Glomerular visceral epithelial cell (primary cell): ENCODE measurements around the gene DSCAM.
"Not testable (repeated sequence)": the region's sequence is repeated elsewhere in the genome, so short reads cannot be mapped to it uniquely, and the experiment has no call there.

Experiments used
- DNase-seq: peaks from one replicate; pipeline ENCODE4 v3.0.0-alpha.2; 2016; ENCODE audit errors: extremely low spot score

Gene DSCAM, protein sequence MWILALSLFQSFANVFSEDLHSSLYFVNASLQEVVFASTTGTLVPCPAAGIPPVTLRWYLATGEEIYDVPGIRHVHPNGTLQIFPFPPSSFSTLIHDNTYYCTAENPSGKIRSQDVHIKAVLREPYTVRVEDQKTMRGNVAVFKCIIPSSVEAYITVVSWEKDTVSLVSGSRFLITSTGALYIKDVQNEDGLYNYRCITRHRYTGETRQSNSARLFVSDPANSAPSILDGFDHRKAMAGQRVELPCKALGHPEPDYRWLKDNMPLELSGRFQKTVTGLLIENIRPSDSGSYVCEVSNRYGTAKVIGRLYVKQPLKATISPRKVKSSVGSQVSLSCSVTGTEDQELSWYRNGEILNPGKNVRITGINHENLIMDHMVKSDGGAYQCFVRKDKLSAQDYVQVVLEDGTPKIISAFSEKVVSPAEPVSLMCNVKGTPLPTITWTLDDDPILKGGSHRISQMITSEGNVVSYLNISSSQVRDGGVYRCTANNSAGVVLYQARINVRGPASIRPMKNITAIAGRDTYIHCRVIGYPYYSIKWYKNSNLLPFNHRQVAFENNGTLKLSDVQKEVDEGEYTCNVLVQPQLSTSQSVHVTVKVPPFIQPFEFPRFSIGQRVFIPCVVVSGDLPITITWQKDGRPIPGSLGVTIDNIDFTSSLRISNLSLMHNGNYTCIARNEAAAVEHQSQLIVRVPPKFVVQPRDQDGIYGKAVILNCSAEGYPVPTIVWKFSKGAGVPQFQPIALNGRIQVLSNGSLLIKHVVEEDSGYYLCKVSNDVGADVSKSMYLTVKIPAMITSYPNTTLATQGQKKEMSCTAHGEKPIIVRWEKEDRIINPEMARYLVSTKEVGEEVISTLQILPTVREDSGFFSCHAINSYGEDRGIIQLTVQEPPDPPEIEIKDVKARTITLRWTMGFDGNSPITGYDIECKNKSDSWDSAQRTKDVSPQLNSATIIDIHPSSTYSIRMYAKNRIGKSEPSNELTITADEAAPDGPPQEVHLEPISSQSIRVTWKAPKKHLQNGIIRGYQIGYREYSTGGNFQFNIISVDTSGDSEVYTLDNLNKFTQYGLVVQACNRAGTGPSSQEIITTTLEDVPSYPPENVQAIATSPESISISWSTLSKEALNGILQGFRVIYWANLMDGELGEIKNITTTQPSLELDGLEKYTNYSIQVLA (N-terminal part only)

DNA sequence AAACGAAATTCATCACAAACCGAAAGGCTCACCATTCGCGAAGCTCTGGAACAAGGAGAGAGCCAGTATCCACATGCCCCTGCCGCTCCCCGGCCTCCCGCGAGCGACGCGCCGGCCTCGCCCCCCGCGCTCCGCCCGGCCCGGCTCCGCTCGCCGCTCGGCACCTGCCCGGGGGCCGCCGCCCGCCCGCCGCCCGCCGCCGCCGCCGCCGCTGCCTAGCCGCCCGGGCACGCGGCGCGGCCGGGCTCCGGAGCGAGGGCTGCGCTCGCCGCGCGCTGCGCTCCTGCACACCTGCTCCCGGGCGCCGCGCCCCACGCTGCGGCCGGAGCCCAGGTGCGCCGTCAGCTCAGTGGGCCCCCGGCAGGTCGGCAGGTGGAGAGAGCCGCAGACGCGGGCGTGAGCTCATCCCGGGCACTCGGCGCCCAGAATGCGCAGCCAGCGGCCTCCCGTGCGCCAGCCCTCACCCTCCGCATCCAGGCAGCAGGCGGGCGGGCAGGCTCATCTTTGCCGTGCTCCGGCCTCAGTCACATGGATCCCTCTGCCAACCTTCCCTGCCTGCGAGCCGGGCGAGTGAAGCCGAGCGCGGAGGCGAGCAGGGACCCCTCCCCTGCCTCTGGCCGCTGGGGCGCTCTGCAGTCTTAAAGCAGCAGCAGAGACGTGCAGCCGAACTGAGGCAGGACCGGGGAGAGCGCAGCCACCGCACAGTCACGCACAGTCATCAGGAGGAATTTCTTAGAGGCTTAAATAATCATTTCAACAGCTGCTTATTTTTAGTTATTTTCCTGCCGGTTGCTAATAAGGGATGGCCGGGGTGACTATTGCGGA, at the start of gene DSCAM:
TSS of gene DSCAM (minus strand) at position 572 of the 825 bp plus-strand sequence. CDS start at position 75, 497 bp downstream.
- DNase-seq, result no peak

DNA sequence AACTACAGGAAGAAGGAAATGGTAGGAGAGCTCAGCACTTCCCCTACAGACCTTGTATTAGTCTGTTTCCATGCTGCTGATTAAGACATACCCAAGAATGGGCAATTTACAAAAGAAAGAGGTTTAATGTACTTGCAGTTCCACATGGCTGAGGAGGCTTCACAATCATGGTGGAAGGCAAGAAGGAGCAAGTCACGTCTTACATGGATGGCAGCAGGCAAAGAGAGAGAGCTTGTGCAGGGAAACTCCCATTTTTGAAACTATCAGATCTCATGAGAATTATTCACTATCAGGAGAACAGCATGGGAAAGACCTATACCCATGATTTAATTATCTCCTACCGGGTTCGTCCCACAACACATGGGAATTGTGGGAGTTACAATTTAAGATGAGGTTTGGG, 48.7 kb upstream of the DSCAM start:
- DNase-seq, result not testable (repeated sequence)

DNA sequence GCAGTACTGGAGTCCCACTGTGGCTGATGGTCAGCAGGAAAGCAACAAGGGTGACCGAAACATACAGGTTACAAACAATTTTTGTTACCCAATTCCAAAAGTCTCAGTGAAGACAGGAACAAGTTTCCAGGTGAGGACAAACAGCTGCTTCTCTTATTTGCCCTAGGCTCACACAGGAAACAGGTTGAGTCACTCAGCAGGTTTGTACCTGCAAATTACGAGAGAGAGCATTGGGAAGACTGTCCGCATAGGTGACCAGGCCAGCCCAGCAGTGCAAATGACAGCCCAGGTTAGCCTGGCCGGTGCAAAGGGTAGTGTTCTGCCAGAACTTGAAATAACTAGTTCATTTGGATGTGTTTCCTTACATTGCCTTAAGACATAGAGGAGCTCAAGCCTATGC, 40.0 kb upstream of the DSCAM start:
- DNase-seq, result no peak

DNA sequence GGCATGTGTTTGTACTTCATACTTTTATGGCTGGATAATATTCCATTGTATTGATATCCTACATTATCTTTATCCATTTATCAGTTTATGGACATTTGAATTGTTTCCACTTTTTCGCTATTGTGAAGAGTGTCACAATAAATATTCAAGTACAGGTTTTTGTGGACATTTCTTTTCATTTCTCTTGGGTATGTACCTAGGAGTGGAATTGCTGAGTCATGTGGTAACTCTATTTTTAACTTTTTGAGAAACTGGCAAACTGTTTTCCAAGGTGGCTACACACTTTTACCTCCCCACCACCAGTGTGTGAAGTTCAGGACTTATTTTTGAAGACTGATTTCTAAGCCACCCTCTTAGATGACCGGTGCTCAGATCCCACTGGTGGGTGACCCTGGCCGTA, 39.0 kb upstream of the DSCAM start:
- DNase-seq, result no peak

DNA sequence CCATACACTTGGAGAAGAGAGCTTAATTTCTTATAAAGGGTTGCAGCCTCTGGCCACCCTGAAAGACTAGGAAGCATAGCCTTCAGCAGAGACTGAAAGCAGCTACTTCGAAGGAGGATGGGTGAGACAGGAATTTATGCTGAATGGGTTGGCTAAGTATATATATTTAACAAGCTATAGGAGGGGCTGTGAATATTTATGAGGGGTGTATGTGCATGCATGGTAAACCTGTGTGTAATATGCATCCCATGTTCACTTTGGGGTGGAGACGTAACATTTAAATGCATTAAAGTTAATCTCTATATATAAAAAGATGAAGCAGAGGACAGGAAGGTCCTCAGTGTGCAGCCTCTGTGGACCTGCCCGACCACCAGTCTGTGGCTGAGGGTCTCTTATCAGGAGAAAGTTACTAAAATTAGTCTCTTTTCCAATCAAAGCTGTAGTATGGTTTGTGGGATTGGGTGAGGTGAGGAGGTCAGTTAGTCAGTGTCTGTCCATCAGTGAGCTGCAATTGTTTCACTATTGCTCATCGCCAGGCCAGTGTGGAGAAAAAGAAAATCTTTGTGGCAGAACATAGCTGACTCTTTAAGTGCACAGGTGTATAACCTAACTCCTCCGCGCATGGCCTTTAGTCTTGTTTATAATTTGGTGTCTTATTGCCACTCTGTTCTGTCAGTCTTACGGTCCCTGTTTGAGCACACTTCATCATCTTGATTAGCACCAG, 35.4 kb upstream of the DSCAM start:
- DNase-seq, result no peak

DNA sequence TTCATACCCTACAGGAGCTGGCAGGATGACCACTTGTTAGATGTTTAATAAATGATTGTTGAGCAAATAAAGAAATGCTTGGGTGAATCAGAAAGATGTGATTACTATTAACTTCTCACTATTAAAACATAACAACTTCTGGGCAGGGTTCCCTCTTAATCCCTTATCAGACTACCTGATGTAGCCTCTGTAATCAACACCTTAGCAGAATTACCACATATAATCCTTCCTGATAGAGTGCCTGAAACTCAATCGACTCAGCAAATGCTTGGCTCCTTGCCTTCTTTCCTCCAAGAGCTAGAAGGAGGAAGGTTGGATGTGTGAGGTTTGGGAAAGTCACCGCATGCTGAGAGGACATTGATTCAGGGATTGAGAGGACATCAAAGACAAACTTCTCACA, 34.8 kb upstream of the DSCAM start:
- DNase-seq, result no peak

DNA sequence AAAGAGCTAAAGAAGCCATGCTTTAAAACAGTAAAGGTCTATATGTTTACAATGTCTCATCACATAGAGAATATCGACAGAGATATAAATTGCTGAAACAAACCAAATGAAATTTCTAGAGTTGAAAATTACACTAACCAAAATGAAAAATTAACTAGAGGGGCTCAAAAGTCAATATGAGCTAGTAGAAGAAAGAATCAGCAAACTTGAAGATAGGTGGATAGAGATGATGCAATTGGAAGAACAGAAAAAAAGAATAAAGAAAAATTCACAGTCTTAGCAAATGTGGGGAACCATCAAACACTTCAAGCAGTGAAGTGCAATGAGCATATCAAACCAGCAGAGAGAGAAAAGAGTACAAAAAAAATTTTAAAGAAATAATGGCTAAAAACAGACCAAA, 24.1 kb upstream of the DSCAM start:
- no peak for DNase-seq

DNA sequence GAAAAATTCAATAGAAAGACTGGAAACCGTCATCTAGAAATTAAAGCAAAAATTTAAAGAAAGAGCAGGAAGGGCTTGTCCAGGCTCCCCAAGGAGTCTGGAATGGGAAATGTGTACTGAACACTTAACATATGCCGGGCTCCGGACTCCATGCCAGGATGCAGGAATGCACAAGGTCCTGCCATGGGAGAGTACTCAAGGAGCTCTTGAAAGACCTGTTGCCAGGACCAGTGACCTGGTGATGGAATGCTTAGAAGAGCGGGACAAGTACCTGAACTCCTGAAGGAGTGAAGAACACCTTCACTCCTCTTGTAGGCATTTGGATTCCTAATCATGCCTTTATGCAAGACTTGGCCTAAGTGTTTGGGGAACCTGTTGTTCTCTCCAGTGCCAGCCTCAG, 16.9 kb upstream of the DSCAM start:
- no peak for DNase-seq

DNA sequence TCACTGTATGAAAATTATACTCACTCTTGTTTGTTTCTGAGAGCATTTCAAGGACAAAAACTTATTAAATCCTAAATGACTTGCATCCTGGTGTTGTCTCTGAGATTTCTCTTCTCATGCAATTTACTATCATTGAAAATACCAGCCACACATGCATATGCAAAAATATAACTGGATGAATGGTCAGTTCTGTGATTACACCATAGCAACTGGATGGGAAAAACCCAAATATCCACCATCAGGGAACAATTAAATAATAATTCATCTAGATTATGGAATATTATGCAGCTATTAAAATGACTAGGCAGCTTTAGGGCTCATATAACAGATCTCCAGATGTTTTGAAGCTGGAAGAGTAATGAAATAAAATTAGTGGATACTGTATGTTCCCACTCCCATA, 11.6 kb upstream of the DSCAM start:
- no peak for DNase-seq

DNA sequence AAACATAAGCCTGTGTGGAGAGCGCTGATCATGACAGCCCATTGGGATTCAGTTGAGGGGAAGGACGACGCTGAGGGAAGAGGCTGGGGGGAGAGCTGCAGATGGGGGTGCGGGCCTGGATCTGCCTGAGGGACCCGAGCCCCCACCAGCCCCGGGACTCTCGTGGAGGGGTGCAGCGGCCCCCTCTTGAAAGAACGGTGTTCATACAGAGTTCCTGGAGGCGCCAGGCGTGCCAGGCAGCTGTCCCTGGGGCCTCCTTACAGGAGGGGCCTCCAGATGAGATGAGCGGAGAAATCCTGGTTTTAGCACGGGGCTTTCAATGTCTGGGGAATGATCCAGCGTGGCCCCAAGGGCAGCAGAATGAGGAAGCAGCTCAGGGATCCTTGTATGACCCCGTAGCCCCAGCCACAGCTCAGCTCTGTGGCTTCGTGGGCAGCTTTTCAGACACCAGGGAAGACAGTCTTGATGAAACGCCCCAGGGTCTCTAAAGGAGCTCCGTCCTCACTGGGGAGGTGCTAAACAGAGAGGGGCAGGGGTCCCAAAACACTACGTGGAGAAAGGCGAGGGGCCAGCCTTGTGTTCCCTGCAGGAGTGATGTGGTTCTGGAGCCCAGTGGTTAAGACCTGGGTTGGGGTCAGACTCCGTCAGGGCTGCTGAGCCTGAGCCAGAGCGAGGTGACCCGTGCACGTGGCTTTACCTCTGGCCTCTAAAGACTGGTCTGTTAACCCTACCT, 7.2 kb upstream of the DSCAM start:
- no peak for DNase-seq

DNA sequence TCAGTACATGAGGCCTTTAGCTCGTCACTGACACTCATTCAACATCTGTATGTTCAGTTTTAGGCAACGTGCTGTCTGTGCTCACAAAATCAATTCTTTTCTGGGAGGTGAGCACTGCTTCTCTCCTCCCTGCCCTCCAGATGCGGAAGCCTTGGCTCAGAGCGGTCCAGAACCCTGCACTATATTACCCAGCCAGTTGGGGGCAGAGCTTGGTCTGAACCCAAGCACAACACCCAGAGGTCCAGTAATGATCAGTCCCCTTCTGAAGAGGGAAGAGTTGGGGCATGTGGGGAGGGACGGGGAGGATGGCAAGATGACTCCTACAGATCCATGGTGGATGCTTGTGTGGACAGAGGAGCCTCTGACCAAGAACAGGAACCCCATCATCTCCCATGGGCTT, 5.6 kb upstream of the DSCAM start:
- no peak for DNase-seq

DNA sequence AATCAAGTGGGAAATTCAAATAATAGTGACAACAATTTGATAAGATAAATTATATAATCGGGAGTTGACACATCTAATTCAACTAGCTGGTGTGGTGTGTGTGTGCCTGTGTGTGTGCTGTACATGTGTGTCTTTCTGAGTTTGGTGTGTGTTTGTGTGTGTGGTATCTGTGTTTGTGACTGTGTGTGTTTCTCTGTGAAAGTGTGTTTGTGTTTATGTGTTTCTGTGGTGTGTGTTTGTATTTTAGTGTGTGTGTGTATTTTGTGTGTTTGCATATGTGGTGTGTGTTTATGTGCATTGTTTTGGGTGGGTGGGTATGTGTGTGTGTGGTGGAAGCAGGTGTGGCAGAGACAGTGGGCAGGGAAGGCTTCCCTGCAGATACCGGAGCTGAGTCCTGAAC, 4.8 kb upstream of the DSCAM start:
- DNase-seq, result no peak

DNA sequence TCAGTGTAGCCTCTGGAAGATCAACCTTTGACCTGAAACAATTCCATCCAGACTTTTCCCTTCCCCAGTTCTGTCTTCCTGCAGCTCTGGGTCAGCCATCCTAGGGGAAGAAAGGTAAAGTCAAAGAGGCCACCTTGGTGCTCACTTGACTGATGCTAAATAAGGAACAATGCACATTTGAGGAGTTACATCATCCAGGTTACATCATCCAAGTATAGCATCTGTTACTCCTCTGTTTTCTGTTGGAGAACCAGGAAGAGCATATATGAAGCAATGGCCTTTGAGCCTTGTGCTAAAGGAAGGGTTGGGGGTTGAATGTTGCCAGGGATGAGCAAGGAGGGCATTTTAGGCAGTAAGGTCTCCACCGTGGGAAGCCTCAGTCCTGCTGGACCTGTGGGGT, 3.1 kb upstream of the DSCAM start:
- no peak for DNase-seq

DNA sequence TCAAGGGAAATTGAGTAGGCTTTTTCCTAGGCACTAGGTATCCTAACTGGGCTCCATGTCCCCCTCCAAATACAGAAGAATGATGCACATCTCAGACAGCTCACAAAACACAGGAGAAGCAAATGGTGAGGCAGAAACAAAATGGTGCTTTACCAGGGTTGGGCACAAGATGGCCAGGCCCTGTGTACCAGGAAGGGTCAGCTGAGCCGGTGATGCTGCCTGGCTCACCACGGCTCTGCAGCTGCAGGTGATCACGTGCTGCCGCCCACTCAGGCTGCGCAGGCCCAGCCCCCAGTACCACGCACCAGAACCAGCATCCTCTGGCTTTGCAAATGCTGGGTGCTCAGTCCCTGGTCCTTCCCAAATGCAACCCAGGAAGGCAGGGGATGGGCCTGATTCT, 993 bp upstream of the DSCAM start:
- DNase-seq, result no peak

DNA sequence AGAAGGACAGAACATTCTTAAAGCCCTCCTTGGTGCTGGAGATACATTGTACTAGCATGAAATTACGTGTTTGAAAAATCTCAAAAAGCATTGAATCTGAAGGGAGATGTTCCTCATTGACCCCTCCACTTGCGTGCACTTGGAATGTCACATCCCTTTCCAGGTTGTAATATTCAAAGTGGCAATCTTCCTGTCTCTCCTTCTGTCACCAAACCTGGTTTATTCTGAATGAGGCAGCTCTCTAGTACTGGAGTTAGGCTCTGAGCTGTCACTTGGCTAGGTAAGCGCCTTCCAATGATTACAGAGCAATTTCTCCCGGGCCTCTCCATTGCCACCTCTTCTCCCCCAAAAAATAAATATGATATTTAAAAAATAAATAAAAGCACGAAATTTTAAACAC, 855 bp downstream of the DSCAM start:
- DNase-seq, result no peak

DNA sequence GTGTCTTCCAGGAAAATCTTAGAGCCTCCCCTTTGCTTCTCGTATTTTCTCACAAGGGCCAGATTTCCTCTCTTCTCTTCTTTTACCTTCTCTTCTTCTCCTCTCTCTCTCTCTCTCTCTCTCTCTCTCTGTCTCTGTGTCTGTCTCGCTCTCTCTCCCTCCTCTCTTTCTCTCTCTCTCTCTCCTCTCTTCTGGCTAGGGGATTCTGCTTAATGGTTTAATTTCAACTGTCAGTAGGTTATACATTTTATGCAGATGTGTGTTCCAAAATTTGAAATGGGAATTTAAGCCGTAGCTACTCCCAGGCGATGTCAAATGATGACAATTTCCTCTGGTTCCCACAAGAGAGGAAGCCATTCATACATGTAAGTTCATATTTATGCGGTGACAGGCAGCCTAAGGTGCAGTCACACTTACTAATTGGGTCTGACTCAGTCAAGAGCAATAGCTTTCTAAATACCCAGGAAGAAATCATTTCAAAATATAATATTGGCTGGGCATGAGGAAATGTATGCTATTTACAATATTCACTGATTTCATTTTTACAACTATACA, 1.4 kb downstream of the DSCAM start:
- DNase-seq, result no peak

DNA sequence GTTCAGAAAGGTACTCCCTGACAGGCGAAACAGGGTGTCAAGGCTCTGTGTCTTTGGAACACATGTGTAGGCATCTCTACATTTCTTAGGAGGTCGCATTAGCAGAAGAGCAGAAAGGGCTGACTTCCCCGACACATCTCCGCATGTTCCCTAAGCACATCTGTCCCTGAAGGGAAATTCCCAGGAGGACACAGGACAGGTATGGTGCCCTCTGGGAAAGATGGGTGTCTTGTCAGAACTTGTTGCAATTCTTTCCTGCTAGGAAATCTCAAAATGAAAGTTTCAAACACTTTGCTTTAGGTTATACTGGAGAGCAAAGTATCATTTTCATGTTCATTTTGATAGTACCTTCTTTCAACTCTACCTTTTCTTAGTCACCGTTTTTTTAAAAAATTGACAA, 2.0 kb downstream of the DSCAM start:
- no peak for DNase-seq

DNA sequence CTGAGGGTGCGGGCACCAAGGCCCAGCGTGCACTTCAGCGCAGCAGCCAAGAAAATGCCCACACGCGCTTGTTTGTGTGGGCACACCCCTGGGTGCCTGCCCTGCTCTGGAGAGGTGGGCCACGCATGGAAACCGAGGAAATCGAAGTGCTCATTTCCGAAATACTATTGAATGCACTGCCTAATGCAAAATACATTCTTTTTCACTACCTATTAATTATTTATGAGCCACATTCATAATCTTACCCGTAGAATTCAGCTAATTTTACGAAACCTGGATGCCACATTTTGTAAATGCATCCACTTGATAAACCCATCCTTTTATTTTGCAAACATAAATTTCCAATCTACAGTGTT, 4.8 kb downstream of the DSCAM start:
- DNase-seq, result no peak

DNA sequence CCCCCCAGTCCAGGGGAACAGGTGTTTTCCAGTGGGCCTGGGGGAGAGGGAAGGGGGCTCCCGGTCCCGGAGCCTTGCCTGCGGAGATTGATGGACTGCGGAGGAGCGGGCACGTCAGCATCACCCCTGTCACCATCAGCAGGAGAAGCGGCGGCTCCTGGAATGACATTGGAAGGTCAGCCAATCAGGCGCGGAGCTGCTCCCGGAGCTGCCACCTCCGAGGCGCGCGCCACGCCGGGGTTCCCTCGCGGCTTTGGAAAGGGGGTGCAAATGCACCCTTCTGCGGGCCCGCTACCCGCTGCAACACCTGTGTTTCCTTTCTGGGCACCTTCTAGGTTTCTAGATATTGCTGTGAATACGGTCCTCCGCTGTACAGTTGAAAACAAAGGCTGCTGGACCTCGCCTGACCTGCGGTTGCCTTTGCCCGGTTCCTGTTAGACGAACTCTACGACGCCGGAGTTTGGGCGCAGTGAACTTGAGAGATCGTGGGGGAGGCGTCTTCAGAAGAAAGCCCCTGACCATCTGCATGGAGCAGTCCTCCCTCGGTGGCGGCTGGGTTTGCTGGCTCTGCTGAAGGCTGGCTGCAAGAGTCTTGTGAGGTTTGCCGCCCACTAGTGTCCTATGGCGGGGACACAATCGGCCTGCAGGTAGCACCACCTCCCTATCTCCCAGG, 5.3 kb downstream of the DSCAM start:
- DNase-seq, result no peak
